Measurements from ENCODE around the gene RASSF5.

GRCh38 chr1:206580438-206581113 lies 73.2 kb downstream of the RASSF5 start:
- no peak for TF ChIP-seq CTCF (IDR thresholded peaks at IDR 0.05; ENCODE audit: borderline replicate concordance, extremely low read depth, low read length, poor library complexity, severe bottlenecking)
- no peak for TF ChIP-seq EZH2 (IDR thresholded peaks at IDR 0.05; ENCODE audit: borderline replicate concordance, low read depth, low read length, severe bottlenecking)

Data from DND-41 (cell line).